Measurements from ENCODE around the gene DGAT2.

DNA sequence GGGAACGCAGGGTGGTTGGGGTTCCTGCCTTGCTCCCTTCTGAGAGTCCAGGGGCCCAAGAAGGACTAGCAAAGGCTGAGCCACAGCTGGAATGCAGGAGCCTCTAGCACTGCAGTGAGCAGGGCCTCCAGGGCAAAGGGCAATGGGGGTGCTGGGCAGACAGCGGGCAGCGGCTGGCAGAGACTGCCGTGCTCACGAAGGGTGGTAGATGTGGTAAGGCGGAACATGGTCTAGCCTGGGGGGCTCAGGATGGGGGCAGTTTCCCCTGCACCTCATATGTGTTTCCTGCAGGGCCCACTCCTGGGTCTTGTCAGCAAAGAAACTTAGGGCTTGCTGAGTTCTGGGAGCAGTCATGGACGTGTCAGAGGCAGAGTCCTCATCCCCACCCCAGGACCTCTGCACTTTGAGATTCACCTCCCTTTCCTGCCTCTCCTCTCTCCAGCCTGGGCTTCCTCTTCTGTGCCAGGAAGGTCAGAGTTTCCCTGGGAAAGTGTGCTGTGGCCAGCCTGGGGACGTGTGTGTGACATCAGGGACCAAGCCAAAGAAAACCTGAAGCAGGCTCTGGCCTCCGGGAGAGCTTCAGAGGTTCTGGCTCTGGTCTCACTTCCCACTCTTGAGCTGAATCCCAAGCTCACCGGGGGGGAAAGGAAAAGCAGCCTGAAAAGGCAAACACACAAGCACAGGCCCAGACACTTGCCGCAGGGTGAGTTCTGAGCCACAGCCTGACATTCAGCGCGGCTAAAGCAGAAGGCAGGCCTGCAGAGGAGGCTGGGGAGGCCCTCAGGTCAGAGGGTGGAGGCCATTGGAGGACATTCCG, 46.5 kb upstream of the DGAT2 start:
- TF ChIP-seq, protein P1, sequence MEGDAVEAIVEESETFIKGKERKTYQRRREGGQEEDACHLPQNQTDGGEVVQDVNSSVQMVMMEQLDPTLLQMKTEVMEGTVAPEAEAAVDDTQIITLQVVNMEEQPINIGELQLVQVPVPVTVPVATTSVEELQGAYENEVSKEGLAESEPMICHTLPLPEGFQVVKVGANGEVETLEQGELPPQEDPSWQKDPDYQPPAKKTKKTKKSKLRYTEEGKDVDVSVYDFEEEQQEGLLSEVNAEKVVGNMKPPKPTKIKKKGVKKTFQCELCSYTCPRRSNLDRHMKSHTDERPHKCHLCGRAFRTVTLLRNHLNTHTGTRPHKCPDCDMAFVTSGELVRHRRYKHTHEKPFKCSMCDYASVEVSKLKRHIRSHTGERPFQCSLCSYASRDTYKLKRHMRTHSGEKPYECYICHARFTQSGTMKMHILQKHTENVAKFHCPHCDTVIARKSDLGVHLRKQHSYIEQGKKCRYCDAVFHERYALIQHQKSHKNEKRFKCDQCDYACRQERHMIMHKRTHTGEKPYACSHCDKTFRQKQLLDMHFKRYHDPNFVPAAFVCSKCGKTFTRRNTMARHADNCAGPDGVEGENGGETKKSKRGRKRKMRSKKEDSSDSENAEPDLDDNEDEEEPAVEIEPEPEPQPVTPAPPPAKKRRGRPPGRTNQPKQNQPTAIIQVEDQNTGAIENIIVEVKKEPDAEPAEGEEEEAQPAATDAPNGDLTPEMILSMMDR (IDR thresholded peaks at IDR 0.05): no peak
- no peak for TF ChIP-seq EP300 (IDR thresholded peaks at IDR 0.05)

Data from suprapubic skin (tissue), 3 donors.